Peyer's patch (tissue), 4 donors: Measurements from ENCODE around the gene NCKAP5L. TPM values are rescaled to one million over a fixed set of nuclear protein-coding genes. Genes with fewer than 3 reads are reported as not detected.

Experiments
- DNase-seq, 3 donors: peaks; one replicate each; pipeline ENCODE4 v3.0.0-alpha.2; 2017 to 2019
- H3K27ac ChIP-seq, 4 donors: fragments of 200-600 bp; sonication (generic); one replicate each; pipeline ENCODE4 v1.5.1; 2016 to 2019
- H3K27me3 ChIP-seq, 2 donors: fragments of 200-600 bp; sonication (generic); one replicate each; pipeline ENCODE4 v1.5.1; 2019
- H3K36me3 ChIP-seq, 3 donors: fragments of 200-600 bp; sonication (generic); one replicate each; pipeline ENCODE4 v1.5.1; 2016 to 2019
- H3K4me1 ChIP-seq, 4 donors: fragments of 200-600 bp; sonication (generic); one replicate each; pipeline ENCODE4 v1.5.1; 2016 to 2019
- H3K4me3 ChIP-seq, 4 donors: fragments of 200-600 bp; sonication (generic); 1 replicate in 3 of 4; 2 replicates in 1 of 4; pipeline ENCODE4 v1.5.1; 2016 to 2019; ENCODE audit warnings: mild to moderate bottlenecking in 1 of 4
- H3K9me3 ChIP-seq, 4 donors: fragments of 200-600 bp; sonication (generic); one replicate each; pipeline ENCODE4 v1.5.1; 2016 to 2019; ENCODE audit warnings: mild to moderate bottlenecking in 1 of 4
- POLR2A ChIP-seq, 2 donors: fragments of 450-650 bp; IDR thresholded peaks; one replicate each; pipeline ENCODE4 v1.5.1; 2017; ENCODE audit warnings: antibody characterized with exemption in 2 of 2, mild to moderate bottlenecking in 2 of 2, moderate library complexity in 2 of 2
- total RNA-seq, 4 donors: library from RNA; depleted of rRNA; stranded (reverse); fragments of >200 nt; gene quantifications; one replicate each; pipeline ENCODE4 v1.1.0, GENCODE V29; 2016
- TF ChIP-seq, protein P1 (sequence below), 6 experiments: fragments of 450-650 bp in 4 of 6; fragments of 200-600 bp in 2 of 6; sonication (generic) in 1 of 6; IDR thresholded peaks; one replicate each; pipeline ENCODE4 v1.5.1; 2017 to 2019; ENCODE audit warnings: antibody characterized with exemption in 6 of 6, mild to moderate bottlenecking in 3 of 6, moderate library complexity in 1 of 6

The NCKAP5L gene
- total RNA-seq, 4 donors from 2014 or later = 3.3 to 16.5 (median 7.5) TPM

DNA sequence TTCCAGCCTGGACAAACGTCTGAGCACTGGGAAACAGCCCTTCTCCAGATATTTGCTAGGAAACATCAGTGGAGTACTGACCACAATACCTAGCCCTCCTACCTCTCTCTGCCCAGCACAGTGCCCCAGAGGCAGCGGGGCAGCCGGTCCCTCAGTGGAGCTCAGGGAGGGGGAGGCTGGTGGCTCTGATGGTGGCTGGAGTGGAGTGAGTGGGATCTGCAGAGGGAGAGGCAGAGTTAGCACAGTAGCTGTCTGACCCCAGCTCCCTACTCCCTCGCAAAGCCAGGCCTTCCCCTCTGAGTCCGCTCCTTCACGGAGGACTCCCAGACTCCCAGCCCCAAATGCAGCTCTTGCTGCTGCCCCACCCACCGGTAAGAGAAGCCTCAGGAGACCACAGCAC, 30.0 kb downstream of the NCKAP5L start:
- Histone ChIP-seq H3K9me3 (no peaks in the 10 kb centered on the region), H3K4me1 (no peaks in the 10 kb centered on the region), H3K36me3 (peaks cover 0 to 42% (median 0%) of the 10 kb centered on the region in 3 donors), H3K27ac (no peak overlapping the region), H3K4me3 (no peak overlapping the region), H3K27me3 (no peaks in the 10 kb centered on the region)
- no peak for DNase-seq
- TF ChIP-seq, protein P1, sequence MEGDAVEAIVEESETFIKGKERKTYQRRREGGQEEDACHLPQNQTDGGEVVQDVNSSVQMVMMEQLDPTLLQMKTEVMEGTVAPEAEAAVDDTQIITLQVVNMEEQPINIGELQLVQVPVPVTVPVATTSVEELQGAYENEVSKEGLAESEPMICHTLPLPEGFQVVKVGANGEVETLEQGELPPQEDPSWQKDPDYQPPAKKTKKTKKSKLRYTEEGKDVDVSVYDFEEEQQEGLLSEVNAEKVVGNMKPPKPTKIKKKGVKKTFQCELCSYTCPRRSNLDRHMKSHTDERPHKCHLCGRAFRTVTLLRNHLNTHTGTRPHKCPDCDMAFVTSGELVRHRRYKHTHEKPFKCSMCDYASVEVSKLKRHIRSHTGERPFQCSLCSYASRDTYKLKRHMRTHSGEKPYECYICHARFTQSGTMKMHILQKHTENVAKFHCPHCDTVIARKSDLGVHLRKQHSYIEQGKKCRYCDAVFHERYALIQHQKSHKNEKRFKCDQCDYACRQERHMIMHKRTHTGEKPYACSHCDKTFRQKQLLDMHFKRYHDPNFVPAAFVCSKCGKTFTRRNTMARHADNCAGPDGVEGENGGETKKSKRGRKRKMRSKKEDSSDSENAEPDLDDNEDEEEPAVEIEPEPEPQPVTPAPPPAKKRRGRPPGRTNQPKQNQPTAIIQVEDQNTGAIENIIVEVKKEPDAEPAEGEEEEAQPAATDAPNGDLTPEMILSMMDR (IDR thresholded peaks at IDR 0.05) = no peak
- TF ChIP-seq POLR2A (IDR thresholded peaks at IDR 0.05) = no peak

DNA sequence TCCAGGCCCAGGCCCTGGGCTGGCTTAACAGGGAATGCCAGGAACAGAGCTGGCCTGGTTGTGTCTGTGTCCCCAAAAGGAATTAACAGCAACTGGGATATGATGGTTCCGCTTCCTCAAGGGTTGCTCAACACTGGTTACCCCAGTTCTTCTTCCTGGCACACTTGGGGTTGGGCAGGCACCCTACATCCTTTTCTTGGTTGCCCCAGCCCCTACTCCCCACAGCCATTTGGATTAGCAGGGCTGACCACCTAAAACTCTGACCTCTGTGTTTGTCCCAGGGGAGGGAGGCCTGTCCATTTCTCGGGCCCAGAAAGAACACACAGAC, 30.8 kb downstream of the NCKAP5L start:
- Histone ChIP-seq H3K27ac (no peak overlapping the region), H3K36me3 (peaks cover 0 to 35% (median 0%) of the 10 kb centered on the region in 3 donors), H3K9me3 (no peaks in the 10 kb centered on the region), H3K4me3 (no peak overlapping the region), H3K27me3 (no peaks in the 10 kb centered on the region), H3K4me1 (no peaks in the 10 kb centered on the region)
- no peak for TF ChIP-seq POLR2A (IDR thresholded peaks at IDR 0.05)
- TF ChIP-seq, protein P1 (IDR thresholded peaks at IDR 0.05) = no peak
- DNase-seq = no peak

DNA sequence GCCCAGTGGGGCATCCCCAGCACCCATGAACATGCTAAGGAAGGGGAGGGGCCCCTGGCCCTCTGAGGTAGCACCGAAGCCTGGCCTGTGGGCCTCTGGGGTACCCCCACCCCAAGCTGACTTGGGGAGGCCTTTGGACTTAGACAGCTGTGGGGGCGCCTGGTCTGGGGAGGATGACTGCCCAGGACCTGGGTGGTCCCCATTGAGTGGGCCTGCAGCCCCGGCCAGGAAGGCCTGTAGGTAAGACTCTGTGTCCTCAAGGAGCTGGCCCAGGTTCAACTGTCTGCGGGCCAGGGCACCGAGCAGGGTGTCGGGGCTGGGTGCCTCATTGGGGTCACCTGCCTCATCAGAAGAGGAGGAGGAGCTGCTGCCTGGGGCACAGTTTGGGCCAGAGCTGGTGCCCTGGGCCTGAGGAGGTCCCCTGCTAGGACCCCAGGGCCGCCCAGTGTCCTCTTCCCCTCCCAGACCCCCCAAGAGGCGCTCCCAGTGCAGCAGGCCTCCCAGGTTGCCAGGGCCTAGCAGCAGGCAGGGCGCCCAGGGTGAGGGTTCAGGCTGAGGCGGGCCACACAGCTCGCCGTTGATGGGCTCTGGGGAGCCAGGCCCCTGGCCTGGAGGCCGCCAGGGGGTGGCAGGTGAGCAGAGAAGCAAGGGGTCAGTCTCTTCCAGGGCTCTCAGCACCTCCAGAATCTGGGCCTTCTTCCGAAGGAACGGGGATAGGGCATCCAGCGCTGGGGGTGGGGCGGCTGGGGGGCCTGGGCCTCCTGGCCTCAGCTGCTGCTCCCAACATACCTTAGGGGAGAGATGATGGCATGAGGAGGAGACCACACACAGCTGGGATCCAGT, 31.4 kb downstream of the NCKAP5L start:
- peaks cover 0 to 34% (median 0%) of the 10 kb centered on the region in 3 donors for H3K36me3 ChIP-seq
- no peak for DNase-seq
- H3K27ac ChIP-seq = no peak overlapping the region
- H3K27me3 ChIP-seq = no peaks in the 10 kb centered on the region
- H3K4me1 ChIP-seq = no peaks in the 10 kb centered on the region
- no peaks in the 10 kb centered on the region for H3K9me3 ChIP-seq
- no peak for TF ChIP-seq POLR2A (IDR thresholded peaks at IDR 0.05)
- TF ChIP-seq, protein P1 (IDR thresholded peaks at IDR 0.05) = no peak
- no peak overlapping the region for H3K4me3 ChIP-seq

DNA sequence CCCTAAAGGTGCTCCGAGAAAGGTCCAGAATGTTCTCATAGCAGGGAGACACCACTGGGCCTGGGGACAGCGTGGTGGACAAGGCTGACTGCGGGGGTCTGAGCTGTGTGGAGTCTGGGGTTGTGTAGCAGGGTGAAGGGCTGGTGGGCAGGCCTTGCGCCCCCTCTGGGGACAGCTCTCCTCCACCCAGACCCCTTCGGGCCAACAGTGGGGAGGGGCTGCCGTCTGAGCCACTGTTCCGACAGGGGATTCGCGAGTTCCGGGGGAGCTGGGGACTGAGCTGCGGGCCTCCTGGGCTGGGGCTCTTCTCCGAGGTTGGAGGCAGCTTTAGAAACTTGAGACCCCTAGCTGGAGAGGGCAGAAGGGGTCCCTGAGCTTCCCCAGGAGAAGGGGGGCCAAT, 32.1 kb downstream of the NCKAP5L start:
- Histone ChIP-seq H3K27me3 (no peaks in the 10 kb centered on the region), H3K36me3 (peaks cover 0 to 34% (median 0%) of the 10 kb centered on the region in 3 donors), H3K4me3 (no peak overlapping the region), H3K9me3 (no peaks in the 10 kb centered on the region), H3K27ac (no peak overlapping the region), H3K4me1 (no peaks in the 10 kb centered on the region)
- DNase-seq = no peak
- no peak for TF ChIP-seq POLR2A (IDR thresholded peaks at IDR 0.05)
- TF ChIP-seq, protein P1 (IDR thresholded peaks at IDR 0.05) = no peak

DNA sequence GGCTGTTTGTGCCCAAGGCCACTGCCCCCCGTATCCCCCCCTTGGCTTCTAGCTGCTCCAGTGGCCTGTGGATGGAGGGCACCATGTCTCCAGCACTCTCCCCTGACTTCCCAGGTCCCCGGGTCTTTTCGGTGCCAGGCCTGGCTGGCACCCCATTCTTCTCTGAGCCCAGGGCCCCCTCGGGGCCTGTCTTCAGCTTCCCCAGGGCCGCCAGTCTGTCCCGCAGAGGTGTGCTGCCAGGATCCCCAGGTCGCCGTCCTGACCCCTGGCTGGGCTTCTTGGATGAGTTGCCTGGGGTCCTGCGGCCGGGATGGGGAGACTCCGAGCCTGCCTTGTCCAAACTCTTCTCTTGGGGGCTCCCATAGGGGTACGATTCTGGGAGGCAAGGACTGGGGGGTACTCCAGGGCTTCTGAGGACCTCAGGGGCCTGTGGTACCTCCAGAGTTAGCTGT, 32.5 kb downstream of the NCKAP5L start:
- no peaks in the 10 kb centered on the region for H3K4me1 ChIP-seq
- TF ChIP-seq, protein P1 (IDR thresholded peaks at IDR 0.05) = no peak
- TF ChIP-seq POLR2A (IDR thresholded peaks at IDR 0.05) = no peak
- H3K36me3 ChIP-seq = peaks cover 0 to 34% (median 0%) of the 10 kb centered on the region in 3 donors

More for the DNA sequence above, 32.5 kb downstream of the NCKAP5L start:
- Histone ChIP-seq H3K4me3 (no peak overlapping the region), H3K27me3 (no peaks in the 10 kb centered on the region), H3K27ac (no peak overlapping the region), H3K9me3 (no peaks in the 10 kb centered on the region)
- DNase-seq = no peak
